Measurements from ENCODE around the gene MS4A13.
"Not testable (repeated sequence)": the region's sequence is repeated elsewhere in the genome, so short reads cannot be mapped to it uniquely, and the experiment has no call there.

The MS4A13 gene

GRCh38 chr11:60532383-60532782 lies 17.2 kb downstream of the MS4A13 start:
- DNase-seq, result not testable (repeated sequence)

- DNase-seq, result not testable (repeated sequence)
Observed at GRCh38 chr11:60538627-60539026, 23.4 kb downstream of the MS4A13 start.

DNA sequence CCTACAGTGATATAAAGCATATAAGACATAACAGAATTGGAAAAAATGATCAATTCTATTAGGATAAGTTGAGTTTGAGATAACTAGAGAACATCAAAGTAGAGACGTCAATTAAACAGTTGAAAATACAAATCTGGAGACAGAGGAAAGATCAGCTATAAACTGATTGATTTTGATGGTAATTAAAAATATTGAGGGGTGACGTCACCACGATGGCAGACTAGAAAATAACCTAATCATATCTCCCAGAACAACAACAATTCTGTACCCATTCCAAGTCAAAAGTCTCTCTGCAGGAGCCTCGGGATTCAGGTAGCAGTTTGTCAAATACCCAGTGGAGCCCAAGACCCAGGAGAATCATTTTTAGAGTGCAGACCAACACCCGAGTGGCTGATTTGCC lies 28.9 kb downstream of the MS4A13 start:
- no peak for DNase-seq

DNA sequence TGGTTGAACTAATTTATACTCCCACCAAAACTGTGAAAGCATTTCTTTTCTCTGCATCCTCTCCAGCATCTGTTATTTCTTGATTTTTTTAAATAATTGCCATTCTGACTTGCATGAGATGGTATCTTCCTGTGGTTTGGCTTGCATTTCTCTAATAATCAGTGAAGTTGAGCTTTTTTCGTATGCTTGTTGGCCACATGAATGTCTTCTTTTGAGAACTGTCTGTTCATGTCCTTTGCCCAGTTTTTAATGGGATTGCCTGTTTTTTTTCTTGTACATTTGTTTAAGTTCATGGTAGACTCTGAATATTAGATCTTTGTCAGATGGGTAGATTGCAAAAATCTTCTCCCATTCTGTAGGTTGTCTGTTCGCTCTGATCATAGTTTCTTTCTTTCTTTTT lies 46.1 kb downstream of the MS4A13 start:
- DNase-seq, result no peak

- DNase-seq, result no peak
Observed at GRCh38 chr11:60563553-60564235, 48.5 kb downstream of the MS4A13 start.

GRCh38 chr11:60566776-60567175 lies 51.6 kb downstream of the MS4A13 start:
- no peak for DNase-seq

GRCh38 chr11:60570970-60571369 lies 55.8 kb downstream of the MS4A13 start:
- no peak for DNase-seq

DNA sequence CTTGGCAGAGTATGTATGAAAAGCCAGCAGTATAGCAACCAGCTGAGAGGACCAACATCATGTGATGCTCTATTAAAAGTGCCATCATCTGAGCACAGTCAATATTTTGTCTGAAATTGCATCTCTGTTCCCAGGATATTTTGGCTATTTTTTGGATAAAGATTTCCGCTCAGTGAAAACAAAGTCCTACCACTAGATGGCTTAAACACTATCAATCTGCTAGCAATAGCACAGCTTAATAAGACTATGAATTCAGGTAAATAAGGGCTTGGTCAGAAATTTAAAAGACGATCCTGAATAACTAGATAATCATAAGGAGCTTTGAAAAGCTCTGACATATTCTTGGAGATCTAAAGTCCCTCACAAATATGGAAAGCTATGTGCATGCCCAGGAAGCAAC lies 74.4 kb downstream of the MS4A13 start:
- DNase-seq, result no peak

Data from stimulated activated CD8-positive, alpha-beta memory T cell treated with anti-CD3 and anti-CD28 coated beads, Interleukin-4, amount 100 ng/mL, for 48 hours (primary cell).